K562 (cell line): ENCODE results near the gene PGF. TPM values are rescaled to one million over a fixed set of nuclear protein-coding genes. Genes with fewer than 3 reads are reported as not detected.

Source experiments
- BCOR ChIP-seq: fragments of 450-650 bp; IDR thresholded peaks from 2 replicates; pipeline ENCODE4 v1.6.1; 2016
- C11orf30 ChIP-seq: fragments of 450-650 bp; IDR thresholded peaks from 2 replicates; pipeline ENCODE4 v1.6.1; 2016; ENCODE audit warnings: low read depth, mild to moderate bottlenecking
- COPS2 ChIP-seq: fragments of 450-650 bp; conservative IDR thresholded peaks from 2 replicates; pipeline ENCODE4 v1.6.1; 2016; ENCODE audit warnings: mild to moderate bottlenecking, moderate library complexity
- CREB3L1 ChIP-seq: fragments of 450-650 bp; IDR thresholded peaks from 2 replicates; pipeline ENCODE4 v1.6.1; 2014; ENCODE audit warnings: low read depth, mild to moderate bottlenecking, moderate library complexity, borderline replicate concordance
- DEAF1 ChIP-seq: fragments of 450-650 bp; formaldehyde crosslinking; IDR thresholded peaks from 2 replicates; pipeline ENCODE4 v1.4.0; 2020; ENCODE audit warnings: mild to moderate bottlenecking, moderate library complexity
- MAFF ChIP-seq: IDR thresholded peaks from 2 replicates; pipeline ENCODE4 v1.6.1; 2012; ENCODE audit warnings: low read length, improper control_type of control experiment
- MLX ChIP-seq, 2 experiments: fragments of 450-650 bp in 1 of 2; sonication (generic) in 1 of 2; formaldehyde crosslinking; conservative IDR thresholded peaks; 2 replicates each; pipeline versions ENCODE4 v1.4.0 to v1.8.1; 2020 to 2022; ENCODE audit warnings: mild to moderate bottlenecking in 1 of 2, missing genetic modification reagents in 1 of 2
- PCBP1 ChIP-seq: fragments of 200-400 bp; formaldehyde crosslinking; IDR thresholded peaks from 2 replicates; pipeline ENCODE4 v1.6.1; 2018; ENCODE audit warnings: mild to moderate bottlenecking, low read depth, low read length; ENCODE audit not compliant: poor library complexity, severe bottlenecking
- POLR2AphosphoS5 ChIP-seq: IDR thresholded peaks from 2 replicates; pipeline ENCODE4 v1.6.1; 2011; ENCODE audit warnings: mild to moderate bottlenecking, low read depth, low read length, moderate library complexity; ENCODE audit not compliant: control insufficient read depth, insufficient read depth
- SETDB1 ChIP-seq: IDR thresholded peaks from one replicate; pipeline ENCODE4 v1.6.1; 2012; ENCODE audit warnings: low read length, control low read depth, inconsistent platforms
- TCFL5 ChIP-seq: fragments of 250-450 bp; sonication (Bioruptor Pico); conservative IDR thresholded peaks from 2 replicates; pipeline ENCODE4 v1.6.1; 2021; ENCODE audit warnings: mild to moderate bottlenecking, moderate library complexity, matching md5 sums
- ZBTB26 ChIP-seq: fragments of 450-650 bp; formaldehyde crosslinking; IDR thresholded peaks from 2 replicates; pipeline ENCODE4 v1.4.0; 2022; ENCODE audit warnings: missing genetic modification characterization
- ZC3H4 ChIP-seq: sonication (generic); formaldehyde crosslinking; IDR thresholded peaks from 2 replicates; pipeline ENCODE4 v1.9.0; 2021; ENCODE audit warnings: missing genetic modification reagents, borderline replicate concordance
- ZNF124 ChIP-seq: sonication (generic); formaldehyde crosslinking; IDR thresholded peaks from 2 replicates; pipeline ENCODE4 v1.8.1; 2022; ENCODE audit warnings: missing genetic modification reagents
- ZNF143 ChIP-seq: sonication (generic); formaldehyde crosslinking; IDR thresholded peaks from 2 replicates; pipeline ENCODE4 v1.9.0; 2022; ENCODE audit warnings: mild to moderate bottlenecking, missing genetic modification reagents
- ZNF24 ChIP-seq: fragments of 450-650 bp; IDR thresholded peaks from 2 replicates; pipeline ENCODE4 v1.6.1; 2016
- ZNF347 ChIP-seq: fragments of 450-650 bp; formaldehyde crosslinking; IDR thresholded peaks from 2 replicates; pipeline ENCODE4 v1.4.0; 2020; ENCODE audit warnings: low read depth, mild to moderate bottlenecking, moderate library complexity
- polyA plus RNA-seq, 8 experiments: library from polyadenylated mRNA; depleted of rRNA in 4 of 8; stranded (reverse) in 5 of 8; unstranded in 3 of 8; fragments of >200 nt; fragmentation: Nextera tagmentation in 2 of 8; fragmentation: Illumina TruSeq in 1 of 8; extraction: Ambion mirVana in 2 of 8; extraction: Trizol in 1 of 8; gene quantifications; 2 replicates each; pipeline versions ENCODE4 v1.2.1 to v1.2.3, GENCODE V29; 2011 to 2014; ENCODE audit warnings: inconsistent platforms in 1 of 8, missing spikeins in 1 of 8
- total RNA-seq, 7 experiments: library from RNA; depleted of rRNA in 6 of 7; stranded (reverse); fragments of >200 nt in 6 of 7; fragmentation: Illumina TruSeq in 2 of 7; extraction: Trizol in 2 of 7; gene quantifications; 2 replicates each; pipeline versions ENCODE4 v1.2.1 to v1.2.3, GENCODE V29; 2011 to 2021; ENCODE audit warnings: low replicate concordance in 1 of 7

PGF gene
- total and polyA plus RNA-seq, 9 of the 15 experiments (the other 6 are each of a cell fraction or from before 2014, with no cell fraction given): 0.04 to 0.44 (median 0.18) TPM

DNA sequence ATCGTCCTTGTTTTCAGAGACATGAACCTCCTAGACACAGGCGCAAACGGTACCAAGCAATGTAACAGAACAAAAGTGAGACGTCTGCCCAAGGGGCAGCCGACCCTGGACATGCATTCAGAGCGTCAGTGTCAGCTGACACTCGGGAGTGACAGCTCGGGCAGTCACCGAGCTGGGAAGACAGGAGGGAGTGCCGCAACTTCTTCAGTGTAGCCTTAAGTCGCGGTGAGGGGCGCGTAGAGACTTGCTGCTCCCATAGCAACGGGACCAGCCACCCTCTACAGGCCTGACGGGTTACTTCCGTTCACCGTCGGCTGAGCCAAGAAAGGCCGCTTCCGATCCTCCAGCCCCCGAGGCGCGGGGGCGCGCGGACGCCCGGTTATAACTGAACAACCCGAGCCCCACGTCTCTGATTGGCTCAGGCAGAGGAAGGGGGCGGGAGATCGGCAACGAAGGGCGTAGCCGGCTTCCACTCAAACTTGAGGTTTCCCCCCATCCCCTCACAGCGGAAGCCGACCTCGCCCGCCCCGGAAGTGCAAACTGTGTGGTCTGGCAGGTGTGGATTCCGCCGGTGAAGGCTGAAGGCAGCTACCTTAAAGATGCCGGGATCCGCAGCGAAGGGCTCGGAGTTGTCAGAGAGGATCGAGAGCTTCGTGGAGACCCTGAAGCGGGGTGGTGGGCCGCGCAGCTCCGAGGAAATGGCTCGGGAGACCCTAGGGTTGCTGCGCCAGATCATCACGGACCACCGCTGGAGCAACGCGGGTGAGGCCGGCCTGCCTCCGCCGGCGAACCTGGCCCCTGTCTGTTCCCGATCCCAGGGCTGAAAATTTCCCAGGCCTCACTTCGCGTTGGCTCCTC, 47.2 kb upstream of the PGF start, which contains the start of gene EIF2B2 (continued):
- TF ChIP-seq ZNF347 (CRISPR knock-in tag) (no peak), TCFL5 (CRISPR knock-in tag) (no peak), SETDB1 (no peak), POLR2AphosphoS5 (peak; percentile 49; the same call in 1 of the 2 replicates), DEAF1 (CRISPR knock-in tag) (no peak), MAFF (no peak), ZBTB26 (CRISPR knock-in tag) (no peak), C11orf30 (peak; percentile 88), CREB3L1 (no peak), PCBP1 (no peak), BCOR (no peak), COPS2 (no peak), ZNF24 (no peak), ZNF124 (no peak), ZNF143 (no peak), MLX (CRISPR knock-in tag; conservative IDR thresholded peaks at IDR 0.05) (no peak), ZC3H4 (CRISPR knock-in tag) (no peak)
